ENCODE results near the gene PHF13.

DNA sequence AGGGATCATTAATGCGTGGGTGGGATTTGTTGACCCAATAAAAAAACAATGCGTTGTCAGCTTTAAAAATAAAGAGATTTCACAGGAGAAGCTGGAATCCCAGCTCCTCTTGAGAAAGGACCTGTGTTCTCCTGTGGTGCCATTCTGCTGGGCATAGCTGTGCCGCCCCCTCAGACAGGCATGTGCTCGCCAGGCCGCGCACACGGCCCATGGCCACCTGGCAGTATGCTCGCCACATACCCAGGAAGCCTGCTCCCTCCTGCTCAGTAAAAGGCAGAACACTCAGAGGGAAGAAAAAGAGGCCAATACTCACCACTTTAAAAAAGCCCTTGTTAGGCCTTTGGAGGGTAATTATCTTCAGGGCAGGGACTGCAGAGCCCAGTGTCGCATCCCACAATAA lies 24.2 kb downstream of the PHF13 start:
- TF ChIP-seq CTCF (IDR thresholded peaks at IDR 0.05): no peak
- TF ChIP-seq POLR2A (IDR thresholded peaks at IDR 0.05): no peak
- no peak for TF ChIP-seq EP300 (IDR thresholded peaks at IDR 0.05)
